Activated CD4-positive, CD25-positive, alpha-beta regulatory T cell treated with anti-CD3 and anti-CD28 coated beads, Interleukin-2, amount 50 U/mL, for 16 hours (primary cell): ENCODE results near the gene MTUS2.
A peak's percentile ranks its signal among the peaks of the same experiment; 100 is the strongest.

ENCODE experiments used
- DNase-seq: peaks from one replicate; pipeline ENCODE4 v3.0.0-alpha.2; 2020; ENCODE audit warnings: low read depth, low spot score

The MTUS2 gene

DNA sequence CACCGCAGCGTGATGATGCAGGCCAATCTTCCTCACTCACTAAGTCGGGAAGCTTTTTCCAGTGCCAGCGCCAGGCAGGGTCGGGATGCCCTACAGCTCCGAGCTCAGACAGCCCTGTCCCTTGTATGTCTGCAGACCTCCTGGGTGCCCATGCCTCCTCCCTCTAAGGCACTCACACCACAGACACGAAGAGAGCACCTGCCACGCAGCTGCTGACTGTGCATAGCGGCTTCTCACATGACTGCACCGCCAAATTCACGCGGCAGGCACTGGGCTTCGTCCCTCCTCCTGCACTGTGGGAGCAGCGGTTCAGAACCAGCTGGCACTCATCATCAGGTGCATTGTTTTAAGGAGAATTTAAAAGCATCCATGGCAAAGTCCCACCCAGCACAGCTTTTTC, 687.2 kb downstream of the MTUS2 start:
- DNase-seq = no peak

DNA sequence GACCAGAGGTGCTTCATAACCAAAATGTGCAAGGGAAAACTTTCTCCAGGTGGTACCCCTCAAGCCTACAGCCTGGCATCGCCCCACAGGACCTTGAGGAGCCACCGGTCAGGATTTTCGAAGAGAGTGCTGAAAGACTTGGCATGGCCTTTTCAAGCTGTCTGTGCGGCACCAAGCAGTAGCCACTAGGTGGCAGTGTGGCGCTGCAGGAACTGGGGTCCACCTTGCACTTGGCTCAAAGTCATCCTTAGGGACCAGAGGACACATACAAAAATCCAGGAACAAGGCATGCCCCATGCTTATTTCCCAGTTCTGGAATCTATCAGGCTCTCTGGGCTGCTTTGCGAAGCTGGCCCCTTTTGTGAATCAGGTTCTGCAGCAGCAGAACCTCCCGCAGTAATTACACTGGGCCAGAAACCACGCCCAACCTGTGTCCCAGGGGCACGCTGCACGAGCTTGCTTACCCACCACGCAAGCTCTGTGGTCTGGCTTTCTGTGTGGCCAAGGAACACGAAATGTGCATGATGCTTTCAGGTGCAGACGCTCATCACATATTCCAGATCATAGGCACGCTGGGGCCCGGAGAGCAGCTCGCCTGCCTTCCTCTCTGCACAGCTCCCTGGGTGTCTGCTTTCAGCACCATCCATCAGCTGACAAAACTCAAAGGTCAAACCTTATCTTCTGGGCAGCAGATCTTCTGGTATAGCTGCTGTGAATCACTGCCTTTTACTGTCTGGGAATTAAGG, 688.2 kb downstream of the MTUS2 start:
- peak; percentile 54 for DNase-seq

DNA sequence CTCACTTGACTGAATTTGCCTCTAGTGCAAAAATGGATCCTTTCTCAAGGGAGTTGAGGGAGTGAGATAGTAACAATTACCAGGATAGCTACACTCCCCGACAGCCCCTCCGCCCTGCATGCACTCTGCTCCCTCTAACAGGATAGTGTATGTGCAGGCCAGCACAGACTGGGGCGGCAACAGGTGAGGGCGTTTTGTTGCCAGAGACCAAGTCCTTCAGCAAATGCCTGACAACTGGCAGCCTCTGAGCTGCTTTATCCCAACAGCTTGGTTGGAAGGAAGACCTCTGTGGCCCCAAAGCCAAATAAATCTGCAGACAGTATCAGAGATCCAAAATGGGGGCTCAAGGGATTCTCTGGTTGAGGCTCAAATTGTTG, 688.7 kb downstream of the MTUS2 start:
- no peak for DNase-seq

DNA sequence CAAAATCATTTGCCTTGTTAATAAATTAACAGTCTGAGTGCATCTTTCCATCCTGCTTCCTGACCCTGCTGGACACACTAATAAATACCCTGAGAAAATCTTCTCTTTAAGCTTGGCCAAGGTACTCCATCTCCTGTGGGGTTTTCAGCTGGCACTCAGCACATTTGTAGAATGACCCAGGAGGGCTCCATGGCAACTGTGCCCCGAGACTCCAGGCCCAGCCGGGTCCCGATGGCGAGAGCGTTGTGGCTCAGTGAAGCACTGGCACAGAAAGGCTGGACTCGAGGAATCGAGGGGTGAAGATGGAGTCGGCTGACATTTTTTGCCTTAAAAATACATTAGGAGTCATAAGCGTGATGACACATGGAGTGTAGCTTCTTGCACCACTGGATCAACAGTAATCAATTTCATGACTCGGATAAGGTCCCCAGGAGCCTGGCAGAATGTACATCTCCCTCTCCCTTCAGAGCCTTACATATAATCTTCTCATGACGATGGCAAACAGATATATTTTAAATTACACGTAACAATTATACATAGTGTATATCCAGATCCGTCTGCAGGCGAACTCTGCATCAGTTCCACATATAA, 690.0 kb downstream of the MTUS2 start:
- no peak for DNase-seq

DNA sequence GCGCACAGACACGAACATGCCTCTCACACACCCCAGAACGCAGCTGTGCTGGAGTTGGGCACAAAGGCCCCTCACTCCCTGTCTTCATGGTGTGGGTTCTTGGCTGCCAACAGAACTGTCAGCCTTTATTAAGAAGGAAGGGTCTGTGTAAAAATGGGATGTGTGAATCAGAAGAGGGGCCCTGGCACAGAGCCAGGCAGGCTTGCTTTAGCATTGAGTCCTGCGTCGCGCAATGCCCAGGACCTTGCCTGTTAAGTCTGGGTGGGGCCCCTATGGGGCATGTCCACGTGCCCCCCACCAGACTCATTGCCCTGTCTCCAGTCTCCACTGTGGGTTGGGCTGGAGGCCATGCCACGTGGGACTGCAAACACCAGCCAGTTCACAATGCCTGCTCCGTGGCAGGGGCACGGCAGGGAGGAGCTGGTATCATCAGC, 690.5 kb downstream of the MTUS2 start:
- DNase-seq = no peak

DNA sequence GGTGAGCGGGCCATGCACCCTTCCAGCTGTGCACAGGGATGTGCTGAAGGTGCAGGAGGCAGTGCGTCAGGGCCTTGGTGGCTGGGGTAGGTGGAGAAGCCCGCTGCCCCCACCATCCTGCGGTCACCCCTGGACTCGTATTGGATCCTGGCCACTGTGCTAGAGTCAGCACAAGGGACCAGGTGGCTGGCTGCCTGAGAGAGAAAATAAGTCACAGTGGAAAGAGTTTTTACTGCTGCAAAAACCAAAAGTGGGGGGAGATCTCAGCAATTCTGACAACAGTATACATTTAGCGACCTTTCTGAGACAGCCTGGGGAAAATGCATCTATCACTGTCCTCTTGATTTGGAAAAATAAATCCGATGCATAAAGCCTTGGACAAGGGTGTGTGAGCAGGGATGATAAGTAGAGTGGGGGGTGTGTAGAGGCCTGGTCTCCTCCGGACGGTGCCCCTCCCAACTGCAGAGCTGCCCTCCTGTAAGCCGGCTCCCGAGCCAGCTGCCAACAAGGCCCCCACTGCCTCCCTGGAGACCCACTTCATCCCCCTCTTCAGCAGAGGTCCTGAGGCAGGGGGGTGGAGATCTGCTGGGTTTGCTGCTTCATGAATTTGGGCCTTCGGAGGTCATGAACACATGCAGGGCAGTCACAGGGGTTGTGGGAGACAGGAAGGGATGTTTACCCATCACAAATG, 691.1 kb downstream of the MTUS2 start:
- DNase-seq = no peak

DNA sequence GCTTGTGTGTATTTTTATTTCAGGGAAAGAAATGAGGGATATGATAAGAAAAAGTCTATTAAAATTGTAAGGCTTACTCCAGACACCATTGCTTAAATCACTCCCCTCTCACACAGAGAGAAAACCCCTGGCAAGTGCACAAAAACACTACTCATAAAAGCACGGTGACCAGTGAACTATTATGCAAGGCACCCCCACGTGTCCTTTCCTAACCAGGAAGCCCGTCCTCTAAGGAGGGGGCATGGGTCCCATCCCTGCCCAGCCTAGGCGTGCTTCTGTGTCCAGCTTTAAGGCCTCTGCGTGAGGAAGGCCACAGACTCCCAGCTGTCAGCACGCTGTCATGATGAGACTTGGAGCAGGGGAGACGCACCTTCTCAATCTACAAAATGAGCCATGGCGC, 691.8 kb downstream of the MTUS2 start:
- DNase-seq = no peak

DNA sequence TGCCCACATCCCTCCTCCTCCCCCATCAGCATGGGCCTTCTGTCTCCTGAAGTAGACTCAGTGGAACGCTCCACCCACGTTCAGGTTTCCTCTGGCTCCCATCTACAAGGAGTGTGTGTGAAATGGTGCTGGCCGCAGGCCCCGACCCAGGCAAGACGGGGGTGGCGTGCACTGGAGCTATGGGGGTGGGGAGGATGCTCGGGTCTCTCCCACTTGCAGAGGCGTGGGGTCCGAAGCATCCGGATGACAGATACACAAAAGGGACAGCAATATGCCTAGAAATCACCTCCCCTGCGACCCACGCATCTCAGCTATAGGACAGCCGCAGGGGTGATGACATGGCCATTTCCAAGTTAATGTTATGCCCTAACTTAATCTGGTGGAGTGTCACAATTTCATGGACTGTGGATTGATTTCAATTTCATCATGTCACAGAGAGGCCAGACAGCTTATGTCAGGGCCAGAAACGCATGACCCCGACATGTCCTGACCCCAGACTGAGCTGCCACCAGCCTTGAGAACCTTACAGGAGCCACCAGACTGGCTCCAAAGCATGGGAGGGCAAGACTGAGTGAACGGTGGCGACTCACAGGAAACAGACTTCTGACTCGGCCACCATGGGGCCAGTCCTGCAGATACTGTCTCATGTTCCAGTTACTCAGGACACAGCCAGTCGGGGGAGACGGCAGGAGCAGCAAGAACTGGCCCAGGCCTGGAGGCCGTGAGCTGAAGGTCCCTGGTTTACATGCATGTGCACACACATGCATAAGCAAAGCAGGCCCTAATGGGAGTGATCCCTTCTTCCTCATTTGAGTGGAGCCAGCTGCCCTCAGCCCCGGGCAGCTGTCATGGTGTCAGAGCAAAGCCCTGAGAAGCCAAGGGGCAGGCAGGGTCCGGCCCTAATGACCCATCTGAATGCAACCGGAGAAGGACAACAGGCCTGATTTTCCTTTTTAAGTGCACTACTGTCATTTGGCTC, 693.2 kb downstream of the MTUS2 start:
- no peak for DNase-seq

DNA sequence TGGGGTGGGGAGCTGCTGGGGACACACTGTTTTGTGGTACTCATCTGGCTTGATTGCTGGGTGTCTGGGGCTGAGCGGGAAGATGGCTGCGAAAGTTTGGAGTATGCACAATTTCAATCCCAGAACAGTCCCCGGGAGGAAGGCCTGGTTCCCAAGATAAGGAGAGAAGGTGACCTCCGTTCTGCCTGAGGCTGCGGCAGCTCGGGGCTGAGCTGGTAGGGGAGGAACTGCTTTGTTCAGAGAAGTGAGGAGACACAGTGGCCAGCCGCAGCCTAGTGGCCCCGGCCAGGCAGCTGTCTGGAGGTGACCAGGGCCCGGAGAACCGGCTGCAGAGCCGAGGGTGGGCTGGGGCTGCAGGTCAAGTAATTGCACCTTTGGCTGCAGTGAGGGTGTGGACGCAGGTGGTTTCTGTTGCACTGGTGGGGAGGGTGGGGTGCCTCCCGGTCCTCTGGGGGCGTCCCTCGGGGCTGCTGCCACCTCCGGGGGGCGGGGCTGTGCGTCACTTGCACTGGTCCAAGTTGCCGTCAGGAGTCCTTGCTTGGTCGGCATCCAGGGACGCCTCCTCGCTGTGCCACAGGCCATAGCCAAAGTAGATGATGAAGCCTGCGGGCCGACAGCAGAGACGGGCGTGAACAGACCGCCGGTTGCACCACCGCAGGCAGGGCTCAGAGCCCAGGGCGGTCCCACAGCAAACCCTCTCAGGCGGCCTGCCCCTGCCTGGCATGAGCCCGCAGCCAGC, 694.0 kb downstream of the MTUS2 start:
- no peak for DNase-seq

DNA sequence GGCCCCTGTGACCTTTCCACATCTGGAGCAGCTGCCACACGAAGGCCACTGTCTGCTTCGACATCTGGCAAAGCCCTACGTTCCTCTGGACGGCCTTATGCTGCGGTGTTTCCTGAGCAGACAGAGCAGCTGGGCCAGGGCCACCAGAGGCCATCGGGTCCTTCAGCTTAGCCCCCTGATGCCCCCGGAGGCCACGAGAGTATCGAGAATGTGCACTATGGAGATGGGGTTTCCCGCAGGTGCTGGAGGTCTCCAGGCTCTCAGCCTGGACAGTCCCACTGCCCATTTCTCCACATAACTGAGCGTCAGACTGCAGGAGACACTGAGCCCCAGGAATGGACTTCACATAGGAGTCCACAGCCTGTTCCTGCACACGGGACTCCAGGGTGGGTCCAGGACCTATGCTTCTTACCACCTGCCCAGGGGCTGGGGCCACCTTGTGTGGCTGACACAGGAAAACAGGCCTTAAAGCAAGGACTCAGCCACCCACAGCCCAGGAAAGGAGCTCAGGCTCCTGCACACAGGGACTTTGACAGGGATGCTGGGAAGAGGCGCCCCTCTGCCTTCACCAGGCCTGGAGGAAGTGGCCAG, 694.7 kb downstream of the MTUS2 start:
- DNase-seq = no peak

DNA sequence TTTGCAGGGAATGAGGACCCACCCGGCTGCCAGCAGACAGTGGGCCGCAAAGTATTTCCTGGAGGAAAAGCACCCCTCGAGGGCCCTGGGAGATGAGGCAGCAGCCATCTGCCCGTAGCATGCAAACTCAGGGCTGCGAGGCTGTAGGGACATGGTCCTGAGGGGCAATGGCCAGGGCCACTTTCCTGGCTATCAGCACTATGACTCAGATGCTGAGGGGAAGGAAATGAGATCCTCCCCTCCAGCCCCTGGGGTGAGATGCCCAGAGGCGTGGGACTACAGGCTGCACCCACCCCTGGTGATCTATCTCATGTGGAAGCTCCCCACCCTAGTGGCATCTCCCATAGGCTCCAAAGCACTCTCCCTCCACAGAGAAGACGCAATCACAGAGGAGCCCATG, 695.2 kb downstream of the MTUS2 start:
- DNase-seq = no peak

DNA sequence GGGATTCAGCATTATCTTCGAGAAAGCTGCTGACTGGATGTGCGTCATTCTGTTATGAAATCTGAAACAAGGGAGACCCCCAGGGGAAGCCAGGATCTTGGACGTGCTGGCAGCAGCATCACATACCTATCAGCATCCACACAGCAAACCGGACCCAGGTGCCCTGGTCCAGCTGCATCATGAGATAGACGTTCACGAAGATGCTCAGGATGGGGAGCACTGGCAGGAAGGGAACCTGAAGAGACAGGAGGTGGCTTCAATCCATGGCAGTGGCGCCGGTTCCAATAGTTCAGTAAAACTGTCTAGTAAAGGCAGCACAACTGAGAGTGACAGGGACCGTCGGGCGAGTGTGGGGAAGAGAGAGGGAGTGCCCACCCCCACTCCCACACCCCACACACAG, 695.9 kb downstream of the MTUS2 start:
- DNase-seq = no peak

DNA sequence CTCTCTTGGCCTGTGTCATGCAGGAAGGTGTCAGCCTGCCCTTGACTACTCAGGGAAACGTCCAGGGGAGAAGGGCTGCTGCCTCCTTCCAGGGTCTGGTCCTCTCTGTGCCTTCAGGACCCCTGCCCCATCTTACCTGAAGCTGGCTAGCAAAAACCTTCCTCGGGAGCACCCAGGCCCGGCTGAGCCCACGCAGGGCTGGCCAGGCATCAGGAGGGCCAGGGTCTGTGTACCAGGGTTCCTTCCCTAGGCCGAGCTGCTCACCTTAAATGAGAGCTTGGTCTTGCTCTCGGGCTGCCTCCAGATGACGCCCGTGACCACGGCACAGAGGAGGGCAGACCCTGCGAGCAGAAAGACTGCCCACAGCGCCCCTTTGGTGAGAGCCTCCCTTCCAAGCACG, 696.7 kb downstream of the MTUS2 start:
- DNase-seq = no peak

DNA sequence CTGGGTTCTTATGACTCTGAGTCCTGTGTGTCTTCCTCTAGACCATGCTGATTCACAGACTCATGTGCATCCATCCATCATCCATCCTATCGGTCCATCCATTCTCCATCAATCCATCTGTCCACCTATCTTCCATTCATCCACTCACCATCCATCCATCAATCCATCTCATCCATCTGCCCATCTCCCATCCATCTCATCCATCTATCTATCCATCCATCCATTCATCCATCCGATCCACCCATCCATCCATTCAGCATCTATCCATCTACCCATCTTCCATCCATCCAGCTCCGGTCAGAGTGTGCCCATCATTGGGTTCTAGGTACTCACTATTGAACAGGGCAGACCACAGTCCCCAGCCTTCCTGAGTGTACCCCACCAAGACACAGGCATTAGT, 699.8 kb downstream of the MTUS2 start:
- no peak for DNase-seq

DNA sequence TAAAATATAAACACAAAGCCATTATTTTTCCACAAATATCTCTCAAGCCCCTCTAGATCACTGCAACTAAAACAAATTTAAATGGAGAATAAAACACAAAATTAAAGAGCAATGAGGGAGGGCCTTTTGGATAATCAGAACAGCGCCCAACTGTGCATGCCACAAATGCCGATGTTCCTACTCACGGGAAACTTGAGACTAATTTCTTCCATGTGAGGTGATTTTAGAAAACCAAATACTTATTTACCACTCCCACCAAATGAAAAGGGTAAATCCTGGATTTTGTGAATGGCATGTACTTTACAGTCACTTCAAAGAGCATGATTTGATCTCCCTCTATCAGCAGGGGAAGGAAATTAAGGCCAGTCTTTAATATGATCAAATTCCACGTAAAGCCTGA, 700.5 kb downstream of the MTUS2 start:
- DNase-seq = no peak

DNA sequence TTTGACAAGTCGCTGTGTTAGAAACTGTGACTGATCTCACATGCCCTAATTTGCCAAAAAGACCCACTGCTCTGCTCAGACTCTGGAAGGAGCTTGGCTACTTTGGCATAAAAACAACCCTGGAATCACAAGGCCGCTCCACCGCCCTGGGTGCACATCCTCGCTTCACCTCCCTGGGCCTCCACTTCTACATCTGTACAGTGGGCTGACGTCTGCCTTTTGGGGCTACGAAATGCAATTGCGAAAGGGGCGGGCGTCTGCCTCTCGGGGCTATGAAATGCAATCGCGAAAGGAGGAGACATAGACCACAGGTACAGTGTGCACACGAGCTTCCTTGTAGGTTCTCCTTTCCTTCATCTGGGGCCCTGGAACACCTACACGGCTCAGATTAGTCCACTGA, 701.2 kb downstream of the MTUS2 start:
- no peak for DNase-seq

DNA sequence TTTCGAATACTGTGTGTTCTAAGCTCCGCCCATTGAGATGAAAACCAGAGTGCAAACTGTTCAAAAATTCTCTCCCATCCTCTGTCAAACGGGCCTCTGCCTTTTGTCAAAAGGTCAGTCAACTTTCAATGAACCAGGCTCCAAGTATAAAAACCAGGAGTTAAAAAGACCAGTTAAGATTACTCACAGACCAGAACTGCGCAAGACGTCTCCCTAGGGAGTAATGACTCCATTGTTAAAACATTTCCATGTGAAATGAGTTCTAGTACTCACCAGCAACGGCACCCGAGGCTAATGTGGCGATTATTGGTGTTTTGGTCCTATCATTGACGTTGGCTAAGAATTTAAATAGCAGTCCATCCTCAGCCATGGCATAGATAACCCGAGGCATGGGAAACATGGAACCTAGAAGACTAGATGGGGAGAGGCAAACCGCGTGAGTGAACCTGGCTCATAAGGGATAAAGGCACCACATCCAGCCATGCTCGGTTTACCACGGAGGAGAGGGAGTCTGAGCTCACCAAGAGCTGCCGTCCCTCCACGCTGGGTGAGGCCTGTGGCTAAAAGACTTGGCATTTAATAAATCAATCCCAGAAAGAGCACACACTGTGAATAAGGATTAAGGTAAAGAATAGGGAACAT, 702.0 kb downstream of the MTUS2 start:
- no peak for DNase-seq

DNA sequence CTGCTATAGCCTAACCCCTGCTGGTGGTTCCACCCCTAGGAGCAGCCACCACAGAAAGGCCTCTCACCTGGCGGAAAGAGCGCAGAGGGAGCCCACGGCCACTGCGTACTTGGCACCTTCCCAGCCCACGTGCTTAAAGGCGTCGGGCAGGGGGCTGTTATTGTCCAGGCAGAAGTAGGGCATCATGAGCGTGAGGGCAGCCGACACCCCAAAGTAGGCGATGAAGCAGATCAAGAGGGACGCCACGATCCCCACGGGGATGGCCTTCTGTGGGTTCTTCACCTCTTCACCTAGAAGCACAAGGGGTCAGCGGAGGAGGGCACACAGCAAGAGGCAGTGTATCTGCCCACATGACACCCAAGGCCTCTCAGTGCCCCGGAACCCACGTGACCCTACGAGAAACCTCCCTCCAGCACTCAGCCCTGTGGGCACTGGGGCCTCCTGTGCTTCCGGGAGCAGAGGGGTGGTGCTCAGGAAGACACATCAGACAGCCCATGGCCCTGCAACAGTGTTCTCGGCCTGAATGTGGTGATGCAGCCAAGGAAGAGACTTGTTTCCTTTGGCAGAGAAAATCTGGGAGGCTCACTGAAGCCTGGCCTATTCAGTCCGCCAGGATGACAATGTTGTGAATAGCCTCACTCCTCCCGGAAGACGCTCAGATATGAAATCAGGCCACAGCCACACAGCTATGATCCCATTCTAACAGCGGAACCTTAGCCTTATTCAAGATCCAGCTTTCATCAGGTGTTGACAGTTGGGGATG, 703.2 kb downstream of the MTUS2 start:
- DNase-seq = no peak

DNA sequence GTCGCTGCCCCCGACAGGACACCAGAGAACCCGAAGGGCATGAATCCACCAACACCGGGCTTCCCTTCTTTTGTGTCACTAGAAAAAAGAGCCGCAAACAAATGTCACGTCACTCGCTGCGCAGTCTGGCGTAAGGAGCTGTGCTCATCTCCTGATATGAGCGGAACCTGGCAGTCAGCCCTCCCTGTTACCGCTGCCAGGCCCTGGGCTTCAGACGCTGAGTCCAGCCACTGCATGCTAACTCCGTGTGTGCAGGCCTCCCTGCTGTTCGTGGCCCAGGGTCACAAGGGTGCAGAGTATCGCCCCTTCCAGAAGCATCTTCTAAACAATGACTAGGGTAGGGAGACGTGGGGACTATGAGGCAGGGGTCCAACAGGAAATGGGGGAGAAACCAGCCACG, 704.0 kb downstream of the MTUS2 start:
- no peak for DNase-seq

DNA sequence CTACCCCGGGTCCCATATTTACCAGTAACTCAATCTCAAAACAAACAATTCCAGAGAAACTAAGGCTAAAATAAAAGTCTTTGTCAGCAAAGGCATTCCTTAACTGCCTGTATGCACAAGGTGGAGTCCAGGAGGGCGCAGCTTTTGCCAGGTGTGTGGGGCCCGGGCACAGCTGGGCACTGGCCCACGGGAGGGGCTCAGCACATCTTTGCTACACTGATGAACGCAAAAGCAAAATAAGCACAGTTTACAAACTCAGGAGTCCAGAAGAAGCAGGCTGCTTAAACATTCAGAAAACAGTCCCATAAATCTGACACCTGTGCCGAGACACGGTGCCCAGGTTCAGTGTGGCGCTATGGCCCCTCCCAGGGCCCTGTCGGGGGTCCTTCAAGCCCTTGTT, 704.5 kb downstream of the MTUS2 start:
- DNase-seq = no peak
